Stimulated activated CD4-positive, alpha-beta T cell treated with anti-CD3 and anti-CD28 coated beads, Interleukin-1b, Interleukin-23, amount 100 ng/mL, for 1 hour (primary cell): ENCODE data around the gene SLC15A3.
A peak's percentile ranks its signal among the peaks of the same experiment; 100 is the strongest.
"Not testable (repeated sequence)": the region's sequence is repeated elsewhere in the genome, so short reads cannot be mapped to it uniquely, and the experiment has no call there.

Experiments
- DNase-seq, 2 donors: peaks; one replicate each; pipeline ENCODE4 v3.0.0-alpha.2; 2020; ENCODE audit warnings: low read depth in 2 of 2

Gene SLC15A3

GRCh38 chr11:60914633-60915247 lies 37.2 kb downstream of the SLC15A3 start:
- DNase-seq: no peak

- DNase-seq: peak; percentile 64 to 73
Observed at GRCh38 chr11:60913793-60914632, 38.0 kb downstream of the SLC15A3 start, which contains the start of gene TMEM109. TSS of gene TMEM109 (plus strand) at chr11:60914158. CDS start at chr11:60919694, 5,536 bp downstream.

GRCh38 chr11:60912851-60913528 lies 39.0 kb downstream of the SLC15A3 start:
- DNase-seq: no peak

GRCh38 chr11:60912223-60912850 lies 39.6 kb downstream of the SLC15A3 start:
- DNase-seq: no peak

GRCh38 chr11:60910711-60911380 lies 41.1 kb downstream of the SLC15A3 start:
- no peak for DNase-seq

- DNase-seq: no peak
Observed at GRCh38 chr11:60910281-60910687, 41.7 kb downstream of the SLC15A3 start.

- not testable (repeated sequence) for DNase-seq
Observed at GRCh38 chr11:60909680-60910280, 42.2 kb downstream of the SLC15A3 start.

- DNase-seq: no peak
Observed at GRCh38 chr11:60908803-60909202, 43.2 kb downstream of the SLC15A3 start.

GRCh38 chr11:60906132-60906972 lies 45.6 kb downstream of the SLC15A3 start, which contains the start of gene PRPF19:
TSS of gene PRPF19 (minus strand) at chr11:60906585. CDS start at chr11:60906382, 203 bp downstream.
- peak; percentile 94 to 98 for DNase-seq

- no peak for DNase-seq
Observed at GRCh38 chr11:60905551-60906113, 46.3 kb downstream of the SLC15A3 start.

- no peak for DNase-seq
Observed at GRCh38 chr11:60905047-60905446, 46.9 kb downstream of the SLC15A3 start.

GRCh38 chr11:60902625-60903024 lies 49.4 kb downstream of the SLC15A3 start:
- no peak for DNase-seq

- no peak for DNase-seq
Observed at GRCh38 chr11:60900673-60901404, 51.1 kb downstream of the SLC15A3 start.

GRCh38 chr11:60899977-60900376 lies 52.0 kb downstream of the SLC15A3 start:
- no peak for DNase-seq

GRCh38 chr11:60899046-60899936 lies 52.7 kb downstream of the SLC15A3 start:
- no peak for DNase-seq

GRCh38 chr11:60897496-60897895 lies 54.5 kb downstream of the SLC15A3 start:
- DNase-seq: no peak

- no peak for DNase-seq
Observed at GRCh38 chr11:60895687-60896086, 56.3 kb downstream of the SLC15A3 start.
